Adrenal gland (tissue), 5 donors: ENCODE data around the gene TSPY2.
"Not testable (repeated sequence)": the region's sequence is repeated elsewhere in the genome, so short reads cannot be mapped to it uniquely, and the experiment has no call there.

Experiments
- CTCF ChIP-seq, 6 experiments: fragments of 450-650 bp in 4 of 6; fragments of 200-600 bp in 2 of 6; sonication (generic) in 1 of 6; IDR thresholded peaks; 1 replicate in 5 of 6; 2 replicates in 1 of 6; pipeline versions ENCODE4 v1.5.1 to v1.8.0; 2016 to 2021; ENCODE audit warnings: antibody characterized with exemption in 6 of 6, mild to moderate bottlenecking in 2 of 6, moderate library complexity in 1 of 6
- POLR2A ChIP-seq, 2 donors: fragments of 450-650 bp; IDR thresholded peaks; one replicate each; pipeline ENCODE4 v1.6.1; 2017; ENCODE audit warnings: antibody characterized with exemption in 2 of 2, mild to moderate bottlenecking in 2 of 2, moderate library complexity in 1 of 2
- donor health status: DM: no; HTN: no; CAD: no.

- TF ChIP-seq CTCF, POLR2A (IDR thresholded peaks at IDR 0.05): not testable (repeated sequence)
Measured at GRCh38 chrY:6269839-6270238, 23.8 kb downstream of the TSPY2 start.
